ENCODE measurements around the gene PHC1. TPM values are rescaled to one million over a fixed set of nuclear protein-coding genes. Genes with fewer than 3 reads are reported as not detected.

Gene PHC1
- total and polyA plus RNA-seq, 11 donors = 14.1 to 38.2 (median 24.7) TPM

DNA sequence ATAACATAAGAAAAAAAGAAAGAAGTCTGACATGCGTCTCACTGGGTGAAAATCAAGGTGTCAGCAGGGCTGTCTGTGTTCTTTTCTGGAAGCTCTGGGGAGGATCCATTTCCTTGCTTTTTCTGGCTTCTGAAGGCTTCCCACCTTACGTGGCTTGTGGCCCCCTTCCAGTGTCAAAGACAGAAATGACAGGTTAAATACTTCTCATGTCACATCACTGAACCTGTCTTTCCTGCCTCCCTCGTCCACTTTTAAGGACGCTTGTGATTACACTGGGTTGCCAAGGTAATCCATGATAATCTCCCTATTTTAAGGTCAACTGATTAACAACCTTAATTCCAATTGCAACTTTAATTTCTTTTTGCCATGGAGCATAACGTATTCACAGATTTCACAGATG, 4.6 kb upstream of the PHC1 start:
- no peaks in the 10 kb centered on the region for H3K9me3 ChIP-seq
- 58 to 66% (median 62%) methylated on average over 5 of the region's 5 CpGs for WGBS, 4 donors
- ATAC-seq (no peak), DNase-seq (no peak)
- no peaks in the 10 kb centered on the region for H3K27me3 ChIP-seq
- no peak overlapping the region for H3K27ac ChIP-seq
- intact Hi-C loops (cut with DNase I) = loop anchor here in 2 of 10 donors (5.0 to 10.0 kb wide), 2 partner anchors 135 to 217 kb away; no protein-coding TSS in a partner anchor
- no peaks in the 10 kb centered on the region for H3K36me3 ChIP-seq
- H3K4me1 ChIP-seq = peaks cover 0 to 29% (median 8%) of the 10 kb centered on the region in 12 donors
- no peak overlapping the region for H3K4me3 ChIP-seq
- TF ChIP-seq, protein P1, sequence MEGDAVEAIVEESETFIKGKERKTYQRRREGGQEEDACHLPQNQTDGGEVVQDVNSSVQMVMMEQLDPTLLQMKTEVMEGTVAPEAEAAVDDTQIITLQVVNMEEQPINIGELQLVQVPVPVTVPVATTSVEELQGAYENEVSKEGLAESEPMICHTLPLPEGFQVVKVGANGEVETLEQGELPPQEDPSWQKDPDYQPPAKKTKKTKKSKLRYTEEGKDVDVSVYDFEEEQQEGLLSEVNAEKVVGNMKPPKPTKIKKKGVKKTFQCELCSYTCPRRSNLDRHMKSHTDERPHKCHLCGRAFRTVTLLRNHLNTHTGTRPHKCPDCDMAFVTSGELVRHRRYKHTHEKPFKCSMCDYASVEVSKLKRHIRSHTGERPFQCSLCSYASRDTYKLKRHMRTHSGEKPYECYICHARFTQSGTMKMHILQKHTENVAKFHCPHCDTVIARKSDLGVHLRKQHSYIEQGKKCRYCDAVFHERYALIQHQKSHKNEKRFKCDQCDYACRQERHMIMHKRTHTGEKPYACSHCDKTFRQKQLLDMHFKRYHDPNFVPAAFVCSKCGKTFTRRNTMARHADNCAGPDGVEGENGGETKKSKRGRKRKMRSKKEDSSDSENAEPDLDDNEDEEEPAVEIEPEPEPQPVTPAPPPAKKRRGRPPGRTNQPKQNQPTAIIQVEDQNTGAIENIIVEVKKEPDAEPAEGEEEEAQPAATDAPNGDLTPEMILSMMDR (IDR thresholded peaks at IDR 0.05) = no peak
- TF ChIP-seq POLR2A (IDR thresholded peaks at IDR 0.05) = no peak

DNA sequence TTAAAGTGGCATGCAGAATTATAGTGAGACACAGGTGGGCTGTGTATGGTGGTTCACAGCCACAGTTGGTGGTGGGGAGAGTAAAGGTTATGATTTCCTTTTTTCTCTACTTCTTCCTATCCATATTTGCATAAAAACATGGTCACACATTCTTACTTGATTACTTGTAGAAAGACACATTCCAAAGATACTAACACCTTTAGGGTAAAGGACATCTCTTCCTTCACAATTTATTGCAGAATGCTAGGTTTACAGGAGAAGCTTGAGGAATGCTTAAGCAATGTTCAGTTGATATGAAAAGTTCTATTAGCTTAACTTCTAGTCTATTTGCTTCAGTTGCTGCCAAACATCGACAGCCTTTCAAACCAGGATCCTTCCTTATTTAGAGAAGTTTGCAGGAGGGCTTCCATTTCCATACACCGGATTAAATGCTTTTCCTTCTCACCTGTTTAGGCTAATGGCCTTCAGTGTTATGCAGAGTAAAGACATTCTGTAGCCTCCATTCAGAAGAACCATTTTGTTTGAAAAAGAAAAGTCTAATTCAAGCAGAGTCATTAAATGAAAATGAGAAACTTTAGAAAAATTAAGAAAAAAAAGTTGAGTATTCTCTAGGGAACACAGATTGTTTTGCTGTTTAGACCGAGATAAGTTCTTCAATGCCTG, 2.6 kb upstream of the PHC1 start:
- no peak for DNase-seq
- no peaks in the 10 kb centered on the region for H3K27me3 ChIP-seq
- no peaks in the 10 kb centered on the region for H3K36me3 ChIP-seq
- WGBS, 4 donors = 48 to 57% (median 54%) methylated on average over 3 of the region's 3 CpGs
- H3K9me3 ChIP-seq = no peaks in the 10 kb centered on the region
- no peak for TF ChIP-seq POLR2A (IDR thresholded peaks at IDR 0.05)
- TF ChIP-seq, protein P1 (IDR thresholded peaks at IDR 0.05) = no peak
- intact Hi-C loops (cut with DNase I) = loop anchor here in 2 of 10 donors (2.0 to 10.0 kb wide), 2 partner anchors 39 to 133 kb away; no protein-coding TSS in a partner anchor
- no peak for ATAC-seq
- H3K27ac ChIP-seq = peak overlapping the region in 7 of 12 donors; percentile 13 to 92 (median 85)
- H3K4me1 ChIP-seq = peaks cover 0 to 37% (median 19%) of the 10 kb centered on the region in 12 donors
- no peak overlapping the region for H3K4me3 ChIP-seq

DNA sequence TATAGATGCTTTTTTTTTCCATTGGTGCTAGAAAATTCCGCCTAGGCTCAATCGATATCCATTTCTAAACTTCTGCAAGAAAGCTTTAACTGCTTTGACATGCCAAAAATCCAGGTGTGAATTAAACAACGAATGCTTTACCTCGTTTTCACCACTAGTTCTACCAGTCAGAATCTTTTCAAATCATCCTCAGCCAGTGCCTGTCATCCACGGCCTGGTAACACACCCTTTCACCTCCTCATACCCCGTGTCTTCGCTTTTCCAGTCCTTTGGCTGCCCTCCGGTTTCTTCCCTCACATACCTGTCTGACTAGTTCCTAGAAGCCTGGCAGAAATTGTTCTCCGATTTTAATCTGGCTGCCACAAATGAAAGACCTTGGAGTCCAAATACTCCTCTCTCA, 1.4 kb upstream of the PHC1 start:
- H3K4me3 ChIP-seq = peak overlapping the region in 8 of 12 donors; percentile 61 to 91 (median 68)
- H3K4me1 ChIP-seq = peaks cover 0 to 40% (median 19%) of the 10 kb centered on the region in 12 donors
- TF ChIP-seq, protein P1 (IDR thresholded peaks at IDR 0.05) = peak in 6 of 12 donors; percentile 10 to 27 (median 16)
- no peak for TF ChIP-seq POLR2A (IDR thresholded peaks at IDR 0.05)
- peaks cover 0 to 4% (median 2%) of the 10 kb centered on the region in 9 donors for H3K36me3 ChIP-seq
- ATAC-seq = no peak
- no peak for DNase-seq
- H3K27ac ChIP-seq = peak overlapping the region in 11 of 12 donors; percentile 45 to 93 (median 86)
- H3K9me3 ChIP-seq = no peaks in the 10 kb centered on the region
- WGBS, 4 donors = 34 to 43% (median 38%) methylated on average over 9 of the region's 9 CpGs
- intact Hi-C loops (cut with DNase I) = loop anchor here in 2 of 10 donors (2.0 to 10.0 kb wide), 2 partner anchors 38 to 132 kb away; no protein-coding TSS in a partner anchor
- no peaks in the 10 kb centered on the region for H3K27me3 ChIP-seq

DNA sequence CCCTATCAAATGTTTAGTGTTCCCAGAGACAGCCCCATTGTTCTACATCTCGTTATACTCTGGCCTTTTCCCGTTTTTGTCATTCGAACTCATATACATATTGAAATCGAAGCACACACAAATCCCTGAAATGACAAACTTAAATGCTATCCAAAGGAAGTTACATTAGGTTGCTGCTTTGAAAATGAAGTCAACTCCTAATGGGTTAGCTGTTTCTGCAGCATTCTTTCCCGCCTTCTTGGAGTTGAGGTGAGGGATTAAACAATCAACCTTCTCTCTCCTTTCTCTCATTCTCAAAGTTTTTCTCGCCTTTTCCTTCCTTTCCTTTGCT, 642 bp upstream of the PHC1 start:
- DNase-seq = no peak
- peak overlapping the region; percentile 45 to 93 (median 86) for H3K27ac ChIP-seq
- no peak for ATAC-seq
- peaks cover 0 to 40% (median 19%) of the 10 kb centered on the region in 12 donors for H3K4me1 ChIP-seq
- intact Hi-C loops (cut with DNase I) = loop anchor here in 4 of 10 donors (2.0 to 10.0 kb wide), 3 partner anchors 35 to 131 kb away; partner anchors contain the start of gene M6PR (in 1 of the 4)
- no peaks in the 10 kb centered on the region for H3K9me3 ChIP-seq
- H3K36me3 ChIP-seq = peaks cover 0 to 12% (median 6%) of the 10 kb centered on the region in 9 donors
- no peaks in the 10 kb centered on the region for H3K27me3 ChIP-seq
- 12 to 21% (median 18%) methylated on average over 6 of the region's 6 CpGs for WGBS, 4 donors
- TF ChIP-seq, protein P1 (IDR thresholded peaks at IDR 0.05) = no peak
- TF ChIP-seq POLR2A (IDR thresholded peaks at IDR 0.05) = no peak
- H3K4me3 ChIP-seq = peak overlapping the region; percentile 35 to 91 (median 71)

Measured in heart left ventricle (tissue), 16 donors.